HT1080 (cell line): ENCODE measurements around the gene ZNF429. TPM values are rescaled to one million over a fixed set of nuclear protein-coding genes. Genes with fewer than 3 reads are reported as not detected.
"Not testable (repeated sequence)": the region's sequence is repeated elsewhere in the genome, so short reads cannot be mapped to it uniquely, and the experiment has no call there.

Experiments
- DNase-seq: peaks from one replicate; pipeline ENCODE4 v3.0.0-alpha.2; 2015; ENCODE audit warnings: low read depth
- polyA plus RNA-seq, 2 experiments: library from polyadenylated mRNA; depleted of rRNA; stranded (reverse); fragments of >200 nt; gene quantifications; 2 replicates each; pipeline ENCODE4 v1.2.3, GENCODE V29; 2015
- total RNA-seq: library from RNA; depleted of rRNA; stranded (reverse); fragments of >200 nt; shearing (Covaris generic); gene quantifications from 2 replicates; pipeline ENCODE4 v1.2.3, GENCODE V29; 2014; rRNA removed

The ZNF429 gene
- total RNA-seq: not detected in 2 replicates
- polyA plus RNA-seq (2015; cell fraction: cytosol; rRNA removed): 0.15 TPM in 1 of 2 replicates, not detected in the other
- polyA plus RNA-seq (2015; cell fraction: nucleus; rRNA removed): 0.19 and 0.33 TPM in 2 replicates

DNA sequence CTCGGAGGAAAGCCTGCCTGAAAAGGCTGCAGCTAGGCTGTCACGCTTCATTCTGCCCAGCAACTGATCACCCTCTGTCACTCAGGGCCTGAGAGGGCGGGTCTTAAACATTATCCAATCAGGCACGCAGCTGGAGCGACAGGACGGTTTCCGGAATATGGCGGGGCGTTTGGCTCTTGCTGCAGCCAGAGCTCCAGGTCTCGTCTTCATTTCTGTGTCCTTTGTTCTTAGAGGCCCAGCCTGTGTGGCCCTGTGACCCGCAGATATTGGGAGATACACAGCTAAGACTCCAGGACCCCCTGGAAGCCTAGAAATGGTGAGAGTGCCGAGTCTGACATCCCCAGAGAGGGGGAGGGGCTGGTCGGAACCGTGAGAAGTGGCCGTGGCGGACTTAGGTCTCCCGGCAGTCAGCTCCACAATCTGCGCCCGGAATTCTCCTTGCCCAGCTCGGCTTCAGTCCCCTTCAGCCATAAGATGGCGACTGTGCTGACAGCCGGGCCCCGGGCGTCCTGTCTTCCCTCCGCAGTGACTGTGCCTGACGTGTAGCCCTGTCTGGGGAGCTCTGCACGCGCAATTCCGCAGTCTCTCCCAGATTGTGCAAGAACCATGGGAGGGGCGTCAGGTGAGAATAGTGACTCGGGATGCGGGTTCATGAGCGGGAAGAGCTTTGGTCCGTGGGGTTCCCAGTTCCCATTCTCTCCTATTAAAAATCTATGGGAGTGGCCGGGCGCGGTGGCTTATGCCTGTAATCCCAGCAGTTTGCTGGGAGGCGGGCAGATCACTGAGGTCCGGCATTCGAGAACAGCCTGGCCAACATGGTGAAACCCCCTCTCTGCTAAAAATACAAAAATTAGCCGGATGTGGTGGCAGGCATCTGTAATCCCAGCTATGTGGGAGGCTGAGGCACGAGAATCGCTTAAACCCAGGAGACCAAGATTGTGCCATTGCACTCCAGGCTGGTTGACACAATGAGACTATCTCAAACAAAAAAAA is at the start of gene ZNF429:
ZNF429 (plus strand) TSS at position 144 of the 993 bp plus-strand sequence; CDS start at position 314, 170 bp downstream.
- DNase-seq: peak; percentile 38

DNA sequence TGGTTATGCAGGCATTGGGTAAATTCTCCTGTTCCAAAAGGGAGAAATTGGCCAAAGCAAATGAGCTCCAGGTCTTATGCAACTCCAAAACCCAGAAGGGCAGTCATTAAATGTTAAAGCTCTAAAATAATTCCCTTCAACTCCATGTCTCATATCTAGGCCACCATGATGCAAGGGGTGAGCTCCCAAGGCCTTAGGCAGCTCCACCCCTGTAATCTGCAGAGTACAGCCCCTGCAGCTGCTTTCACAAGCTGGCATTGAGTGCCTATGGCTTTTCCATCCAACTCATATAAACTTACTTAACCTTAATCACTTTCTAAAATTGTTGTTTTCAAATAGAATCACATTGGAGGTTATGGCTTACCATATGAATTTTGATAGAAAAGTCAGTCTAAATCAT is 44.7 kb upstream of the ZNF429 start:
- no peak for DNase-seq

DNA sequence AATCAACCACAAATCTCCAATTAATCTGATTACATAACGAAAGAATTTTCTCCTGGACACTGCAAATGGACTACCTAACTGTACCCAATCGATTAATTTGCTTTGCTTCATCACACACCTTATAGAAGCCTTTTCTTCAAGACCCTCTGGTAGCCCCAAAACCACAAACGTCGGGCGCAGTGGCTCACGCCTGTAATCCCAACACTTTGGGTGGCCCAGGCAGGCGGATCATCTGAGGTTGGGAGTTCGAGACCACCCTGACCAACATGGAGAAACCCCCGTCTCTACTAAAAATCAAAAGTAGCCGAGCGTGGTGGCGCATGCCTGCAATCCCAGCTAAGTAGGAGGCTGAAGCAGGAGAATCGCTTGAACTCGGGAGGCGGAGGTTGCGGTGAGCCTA is 42.9 kb upstream of the ZNF429 start:
- no peak for DNase-seq

DNA sequence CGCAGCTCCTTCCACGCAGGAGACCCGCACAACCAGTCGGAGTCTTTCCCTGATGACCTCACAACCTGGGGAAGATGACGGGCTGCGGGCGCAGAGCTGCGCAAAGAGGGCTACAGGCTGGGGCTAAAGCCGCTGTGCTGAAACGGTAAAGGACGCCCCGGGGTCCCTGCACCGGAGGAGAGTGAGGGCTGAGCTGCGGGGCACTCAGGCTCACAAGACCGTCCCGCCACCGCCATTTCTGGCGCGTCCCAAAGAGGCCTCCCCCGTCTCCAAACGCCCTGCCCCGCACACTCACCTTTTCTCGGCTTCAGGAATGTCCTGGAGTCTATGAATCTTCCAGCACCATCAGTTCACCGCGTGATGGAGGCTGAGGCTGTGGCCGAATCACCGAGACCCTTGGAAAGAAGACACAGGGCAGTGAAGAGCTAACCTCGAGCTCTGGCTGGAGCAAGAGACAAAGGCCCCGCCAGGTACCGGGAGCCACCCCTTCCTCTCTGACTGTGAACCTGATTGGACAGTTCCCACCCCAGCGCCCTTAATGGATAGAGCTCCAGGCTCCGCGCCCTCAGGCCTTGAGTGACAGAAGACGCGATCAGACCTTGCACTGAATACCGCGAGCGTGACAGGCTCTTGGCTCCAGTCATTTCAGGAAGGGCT is 41.8 kb upstream of the ZNF429 start:
- DNase-seq: no peak

DNA sequence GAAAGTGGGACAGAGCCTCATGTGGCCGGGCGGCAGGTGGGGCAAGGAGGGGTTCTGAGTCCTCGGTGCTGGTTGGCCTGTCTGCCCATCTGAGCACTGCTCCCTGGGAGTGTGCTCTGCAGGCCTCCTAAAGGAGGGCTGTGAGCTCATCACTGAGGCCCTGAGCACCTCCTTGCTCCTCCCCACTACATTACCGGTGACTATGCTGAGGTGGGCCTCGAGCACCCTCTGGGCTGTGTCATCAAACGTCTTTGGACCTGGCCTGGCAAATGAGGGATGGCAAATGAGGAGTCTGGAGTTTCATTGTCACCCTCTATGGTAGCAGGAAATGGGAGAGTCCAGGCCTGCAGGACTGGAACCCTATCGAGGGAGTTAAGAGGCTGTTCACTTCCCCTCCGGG is 38.8 kb upstream of the ZNF429 start:
- DNase-seq: no peak

DNA sequence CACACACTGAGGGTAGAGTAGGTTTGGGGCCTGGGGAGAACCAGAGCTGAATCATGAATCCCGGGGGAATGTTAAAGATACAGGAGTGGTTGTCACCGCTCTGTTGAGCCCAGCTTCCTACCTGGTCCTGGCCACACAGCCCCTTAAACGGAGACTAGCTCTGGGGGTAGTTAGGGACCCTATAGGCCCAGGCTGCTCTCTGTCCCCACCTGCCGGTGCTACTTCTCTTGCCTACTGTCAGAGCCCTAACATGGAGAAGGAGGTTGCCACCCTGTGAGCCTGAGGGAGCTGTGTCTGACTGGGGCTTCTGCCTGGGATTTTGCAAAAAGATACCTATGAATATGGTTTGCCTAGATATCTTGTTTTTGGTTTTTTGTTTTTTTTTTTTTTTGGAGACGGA is 36.6 kb upstream of the ZNF429 start:
- no peak for DNase-seq

DNA sequence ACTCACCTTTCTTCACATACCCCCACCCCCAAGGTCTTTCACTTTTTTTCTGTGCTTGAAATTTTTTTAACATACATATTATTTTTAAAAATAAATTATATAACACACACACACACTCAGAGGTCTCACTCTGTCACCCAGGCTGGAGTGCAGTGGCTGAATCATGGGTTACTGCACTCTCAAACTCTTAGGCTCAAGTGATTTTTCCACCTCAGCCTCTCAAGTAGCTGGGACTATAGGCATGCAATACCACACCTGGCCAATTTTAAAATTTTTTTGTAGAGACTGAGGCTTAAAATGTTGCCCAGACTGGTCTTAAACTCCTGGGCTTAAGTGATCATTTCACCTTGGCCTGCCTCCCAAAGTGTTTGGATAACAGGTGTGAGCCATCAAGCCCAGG is 32.9 kb upstream of the ZNF429 start:
- DNase-seq: no peak

DNA sequence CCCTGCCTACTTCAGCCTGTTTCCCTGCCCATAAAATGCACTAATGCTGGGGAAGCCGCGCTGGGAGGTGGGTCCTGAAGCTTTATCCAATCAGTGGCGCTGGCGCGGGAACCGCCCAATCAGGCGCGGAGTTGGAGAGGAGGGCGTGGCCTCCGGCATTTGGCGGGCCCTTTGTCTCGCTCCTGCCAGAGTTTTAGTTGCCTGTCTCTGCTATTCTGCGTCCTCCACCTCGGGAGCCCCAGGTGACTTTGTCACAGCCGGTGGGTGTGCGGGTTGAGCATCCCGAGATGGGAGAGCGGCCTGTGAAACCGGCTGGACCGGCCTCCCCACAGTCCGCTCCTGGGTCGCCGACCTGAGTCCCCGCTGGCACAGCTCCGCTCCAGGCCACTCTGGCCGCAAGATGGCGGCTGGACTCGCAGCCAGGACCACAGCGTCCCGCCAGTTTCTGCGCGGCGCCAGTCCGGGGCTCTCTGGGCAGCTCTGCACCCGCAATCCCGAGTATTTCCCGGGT is 30.7 kb upstream of the ZNF429 start:
- no peak for DNase-seq

DNA sequence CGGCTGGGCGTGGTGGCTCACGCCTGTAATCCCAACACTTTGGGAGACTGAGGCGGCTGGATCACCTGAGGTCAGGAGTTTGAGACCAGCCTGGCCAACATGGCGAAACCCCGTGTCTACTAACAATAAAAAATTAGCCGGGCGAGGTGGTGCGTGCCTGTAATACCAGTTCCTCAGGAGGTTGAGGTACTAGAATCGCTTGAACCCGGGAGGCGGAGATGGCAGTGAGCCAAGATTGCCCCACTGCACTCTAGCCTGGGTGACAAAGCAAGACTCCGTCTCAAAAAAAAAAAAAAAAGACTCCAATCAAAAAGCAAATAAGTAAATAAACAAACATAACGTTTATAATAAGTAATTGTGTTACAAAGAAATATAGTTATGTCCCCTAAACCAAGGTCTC is 23.0 kb upstream of the ZNF429 start:
- DNase-seq: not testable (repeated sequence)

DNA sequence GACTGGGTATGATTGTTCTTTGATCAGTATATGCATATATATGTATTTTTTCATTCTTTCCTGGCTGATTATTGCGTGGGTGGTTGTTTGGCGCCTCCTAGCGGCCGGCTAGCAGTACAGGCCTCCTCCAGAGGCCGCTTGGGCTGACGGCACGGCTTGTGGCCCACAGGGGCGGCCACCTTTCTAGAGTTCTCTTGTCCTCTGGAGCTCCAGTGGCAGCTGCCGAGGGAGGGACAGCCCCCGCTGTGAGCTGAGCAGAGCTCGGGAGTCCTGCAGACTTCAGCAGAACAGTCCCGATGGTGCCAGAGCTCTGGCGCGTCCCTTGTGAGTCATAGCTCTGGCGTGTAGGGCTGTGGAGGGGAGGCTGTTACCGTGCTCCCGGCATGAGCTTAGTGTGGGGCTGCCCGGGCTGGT is 22.5 kb upstream of the ZNF429 start:
- DNase-seq: peak; percentile 31

DNA sequence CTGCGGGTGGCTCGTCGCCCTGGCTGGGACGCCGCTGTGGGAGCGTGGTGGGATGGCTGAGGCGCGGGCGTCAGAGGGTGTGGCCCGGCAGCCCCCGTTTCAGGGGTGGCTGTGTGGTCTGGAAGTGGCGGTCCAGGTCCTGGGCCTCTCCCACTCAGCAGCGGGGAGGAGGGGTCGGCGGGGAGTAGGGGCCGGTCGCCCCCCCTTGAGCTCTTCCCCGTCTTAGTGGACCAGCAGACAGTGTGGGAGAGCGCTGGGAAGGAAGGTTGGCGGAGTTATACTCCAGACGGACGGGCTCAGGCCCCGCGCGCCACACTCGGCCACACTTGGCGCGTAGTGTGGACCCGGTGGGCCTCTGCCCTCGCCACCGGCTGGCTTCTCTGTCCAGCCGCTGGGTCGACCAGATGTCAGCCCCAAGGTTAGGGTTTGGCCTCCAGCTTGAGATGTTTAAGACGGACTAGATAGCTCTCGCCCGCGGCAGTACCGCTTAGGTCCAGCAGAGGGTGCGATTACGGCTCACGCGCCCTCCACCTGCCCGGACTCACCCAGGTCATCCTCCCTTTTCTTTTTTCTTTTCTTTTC is 21.7 kb upstream of the ZNF429 start:
- peak; percentile 7 for DNase-seq

DNA sequence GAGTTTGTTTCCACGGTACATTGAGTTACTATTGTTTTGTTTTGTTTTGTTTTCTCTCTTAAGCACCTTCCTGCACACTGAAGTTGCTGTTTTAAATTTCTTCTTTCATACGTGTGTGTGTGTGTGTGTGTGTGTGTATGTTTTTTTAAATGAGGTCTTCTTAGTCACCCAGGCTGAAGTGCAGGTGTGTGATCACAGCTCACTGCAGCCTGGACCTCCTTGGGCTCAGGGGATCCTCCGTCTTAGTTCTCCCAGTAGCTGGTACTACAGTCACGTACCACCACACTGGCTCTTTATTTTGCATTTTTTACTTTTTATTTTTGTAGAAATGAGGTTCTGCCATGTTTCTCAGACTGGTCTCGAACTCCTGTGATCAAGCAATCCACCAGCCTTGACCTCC is 20.8 kb upstream of the ZNF429 start:
- DNase-seq: no peak

DNA sequence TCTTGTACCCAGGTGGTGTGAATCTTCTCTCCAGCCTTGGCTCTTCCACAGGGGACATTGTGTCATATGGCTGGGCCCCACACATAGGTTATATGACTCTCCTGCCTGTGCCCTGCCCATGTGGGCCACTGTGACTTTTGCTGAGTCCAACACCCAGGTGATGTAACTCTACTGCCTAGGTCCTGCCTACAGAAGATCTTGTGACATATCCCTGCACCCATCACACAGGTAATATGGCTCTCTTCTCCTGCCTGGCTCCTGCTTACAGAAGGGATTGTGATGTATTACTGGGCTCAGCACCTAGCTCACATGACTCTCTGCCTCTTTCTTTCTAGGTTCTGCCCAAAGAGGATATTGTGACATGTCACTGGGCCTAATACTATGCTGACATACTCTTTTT is 19.5 kb upstream of the ZNF429 start:
- DNase-seq: no peak

DNA sequence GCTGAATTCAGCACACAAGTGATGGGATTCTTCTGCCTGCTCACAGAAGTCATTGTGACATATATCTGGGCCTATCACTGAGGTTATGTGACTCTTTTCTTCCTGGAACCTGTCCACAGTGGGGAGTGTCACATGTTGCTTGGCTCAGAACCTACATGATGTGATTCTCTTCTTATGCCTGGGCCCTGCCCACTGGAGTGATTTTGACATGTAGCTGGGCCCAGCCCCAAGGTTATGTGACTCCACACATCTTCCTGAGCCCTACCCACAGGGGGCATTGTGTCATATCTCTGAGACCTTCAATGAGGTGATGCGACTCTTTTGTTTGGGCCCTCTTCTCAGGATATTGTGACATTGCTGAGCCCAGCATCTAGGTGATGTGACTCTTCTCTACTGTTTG is 17.4 kb upstream of the ZNF429 start:
- no peak for DNase-seq

DNA sequence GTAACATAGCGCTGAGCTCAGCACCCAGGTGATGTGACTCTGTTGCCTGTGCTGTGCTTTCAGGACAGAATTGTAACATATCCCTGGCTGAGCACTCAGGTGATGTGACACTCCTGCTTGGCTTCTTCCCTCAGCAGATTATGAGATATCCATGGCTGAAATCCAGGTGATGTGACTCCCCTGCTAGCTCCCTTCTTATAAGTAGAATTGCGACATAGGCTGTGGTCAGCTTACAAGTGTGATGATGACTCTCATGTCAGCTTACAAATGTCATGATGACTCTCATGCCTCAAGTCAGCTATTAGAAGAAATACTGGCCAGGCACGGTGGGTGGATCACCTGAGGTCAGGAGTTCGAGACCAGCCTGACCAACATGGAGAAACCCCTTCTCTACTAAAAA is 14.3 kb upstream of the ZNF429 start:
- no peak for DNase-seq

DNA sequence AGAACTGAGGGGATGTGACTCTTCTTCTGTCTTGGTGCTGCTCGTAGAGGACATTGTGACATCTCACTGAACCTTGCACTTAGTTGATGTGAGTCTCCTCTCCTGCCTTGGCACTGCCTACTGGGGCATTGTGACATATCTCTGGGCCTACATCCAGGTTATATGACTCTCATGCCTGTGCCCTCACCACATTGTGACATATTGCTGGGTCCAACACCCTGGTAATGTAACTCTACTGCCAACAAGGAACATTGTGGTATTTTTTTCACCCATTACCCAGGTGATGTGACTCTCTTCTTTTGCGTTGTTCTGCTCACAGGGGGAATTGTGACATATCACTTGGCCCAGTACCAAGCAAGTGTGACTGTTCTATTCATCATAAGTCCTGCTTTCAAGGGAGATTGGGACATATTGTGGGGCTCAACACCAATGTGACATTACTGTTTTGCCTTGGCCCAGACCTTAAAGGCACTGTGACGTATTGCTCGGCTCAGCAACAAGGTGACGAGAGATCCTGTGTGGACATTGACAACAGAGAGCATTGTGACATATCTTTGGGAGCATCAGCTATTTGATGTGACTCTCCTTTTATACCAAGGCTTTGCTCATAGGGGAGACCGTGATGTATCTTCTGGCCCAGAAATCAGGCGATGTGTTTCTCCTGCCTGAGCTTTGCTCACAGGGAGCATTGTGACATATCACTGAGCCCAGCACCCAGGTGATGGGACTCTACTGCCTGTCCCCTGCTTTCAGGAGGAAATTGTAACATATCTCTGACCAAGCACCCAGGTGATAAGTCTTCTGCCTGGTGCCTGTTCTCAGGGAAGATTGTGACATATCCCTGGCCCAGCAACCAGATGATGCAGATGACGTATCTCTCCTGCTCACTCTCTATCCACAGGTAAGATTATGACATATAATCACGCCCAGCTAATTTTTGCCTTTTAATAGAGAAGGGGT is 12.2 kb upstream of the ZNF429 start:
- no peak for DNase-seq

DNA sequence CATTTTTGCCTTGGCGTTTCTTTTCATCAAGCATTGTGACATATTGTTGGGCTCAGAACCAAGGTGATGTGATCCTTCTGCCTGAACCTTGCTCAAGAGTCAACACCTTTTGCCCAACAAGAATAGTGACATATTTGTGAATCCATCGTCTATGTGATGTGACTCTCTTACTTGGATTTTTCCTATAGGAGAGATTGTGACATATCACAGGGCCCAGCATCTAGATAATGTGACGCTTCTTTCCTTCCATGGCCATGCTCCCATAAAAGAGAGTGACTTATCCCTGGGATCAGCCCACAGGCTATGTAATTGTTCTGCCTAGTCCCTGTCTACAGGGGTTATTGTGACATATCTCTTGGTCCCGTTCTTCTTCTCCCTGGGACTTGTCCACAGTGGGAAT is 8.5 kb upstream of the ZNF429 start:
- DNase-seq: no peak

DNA sequence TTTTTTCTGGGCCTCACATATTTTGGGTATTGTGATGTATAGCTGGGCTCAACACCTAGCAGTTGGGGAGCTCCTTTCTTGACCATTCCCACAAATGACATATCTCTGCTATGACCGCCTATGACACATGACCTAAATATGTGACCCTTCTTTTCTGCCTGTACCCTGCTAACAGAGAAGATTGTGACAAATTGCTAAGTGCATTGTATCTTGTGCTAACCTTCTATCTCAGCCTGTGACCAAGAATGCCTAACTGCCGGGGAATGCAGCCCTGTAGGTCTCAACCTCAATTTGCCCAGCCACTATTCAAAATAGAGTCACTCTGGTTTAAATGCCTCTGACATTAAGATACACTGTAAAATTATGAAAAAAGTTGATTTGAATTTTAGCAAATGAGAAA is 6.8 kb upstream of the ZNF429 start:
- no peak for DNase-seq

DNA sequence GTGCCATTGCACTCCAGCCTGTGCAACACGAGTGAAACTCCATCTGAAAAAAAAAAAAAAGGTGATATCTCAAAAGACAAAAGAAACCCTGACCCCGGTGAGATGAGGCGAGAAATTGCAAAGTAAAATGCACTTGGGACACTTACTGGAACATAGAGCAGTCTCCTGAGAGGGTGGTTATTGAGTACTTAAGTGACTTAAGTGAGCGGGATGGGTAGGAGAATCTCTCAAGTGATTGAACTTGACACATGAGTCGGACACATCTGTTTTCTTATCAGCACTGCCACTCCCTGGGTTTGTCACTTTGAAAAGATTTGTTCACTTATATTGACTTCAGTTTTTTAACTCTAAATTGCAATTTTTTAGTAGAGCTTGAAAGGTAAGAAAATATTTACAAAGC is 2.8 kb downstream of the ZNF429 start:
- DNase-seq: no peak

DNA sequence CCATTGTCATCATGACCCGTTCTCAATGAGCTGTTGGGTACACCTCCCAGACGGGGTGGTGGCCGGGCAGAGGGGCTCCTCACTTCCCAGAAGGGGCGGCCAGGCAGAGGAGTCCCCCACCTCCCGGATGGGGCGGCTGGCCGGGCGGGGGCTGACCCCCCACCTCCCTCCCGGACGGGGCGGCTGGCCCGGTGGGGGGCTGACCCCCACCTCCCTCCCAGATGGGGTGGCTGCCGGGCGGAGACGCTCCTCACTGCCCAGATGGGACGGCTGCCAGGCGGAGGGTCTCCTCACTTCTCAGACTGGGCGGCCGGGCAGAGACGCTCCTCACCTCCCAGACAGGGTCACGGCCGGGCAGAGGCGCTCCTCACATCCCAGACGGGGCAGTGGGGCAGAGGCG is 5.7 kb downstream of the ZNF429 start:
- not testable (repeated sequence) for DNase-seq

DNA sequence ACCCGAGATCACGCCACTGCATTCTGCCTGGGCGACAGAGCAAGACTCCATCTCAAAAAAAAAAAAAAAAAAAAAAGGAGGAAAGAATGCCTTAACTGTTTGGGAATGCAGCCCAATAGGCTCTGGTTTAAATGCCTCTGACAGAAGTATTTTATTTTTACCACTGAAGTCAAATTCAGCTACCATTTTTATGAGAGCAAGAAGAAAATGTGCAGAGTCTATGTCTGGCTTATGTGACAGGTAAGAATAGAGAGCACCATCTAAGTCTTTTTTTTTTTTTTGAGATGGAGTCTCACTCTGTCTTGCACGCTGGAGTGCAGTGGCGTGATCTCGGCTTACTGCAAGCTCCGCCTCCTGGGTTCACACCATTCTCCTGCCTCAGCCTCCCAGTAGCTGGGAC is 7.2 kb downstream of the ZNF429 start:
- DNase-seq: not testable (repeated sequence)
